ENCODE data around the gene PTPRF.
"Not testable (repeated sequence)": the region's sequence is repeated elsewhere in the genome, so short reads cannot be mapped to it uniquely, and the experiment has no call there.

PTPRF gene

GRCh38 chr1:43493661-43494450 lies 36.8 kb upstream of the PTPRF start:
- H3K27ac ChIP-seq, result no peak overlapping the region
- TF ChIP-seq, protein P1, sequence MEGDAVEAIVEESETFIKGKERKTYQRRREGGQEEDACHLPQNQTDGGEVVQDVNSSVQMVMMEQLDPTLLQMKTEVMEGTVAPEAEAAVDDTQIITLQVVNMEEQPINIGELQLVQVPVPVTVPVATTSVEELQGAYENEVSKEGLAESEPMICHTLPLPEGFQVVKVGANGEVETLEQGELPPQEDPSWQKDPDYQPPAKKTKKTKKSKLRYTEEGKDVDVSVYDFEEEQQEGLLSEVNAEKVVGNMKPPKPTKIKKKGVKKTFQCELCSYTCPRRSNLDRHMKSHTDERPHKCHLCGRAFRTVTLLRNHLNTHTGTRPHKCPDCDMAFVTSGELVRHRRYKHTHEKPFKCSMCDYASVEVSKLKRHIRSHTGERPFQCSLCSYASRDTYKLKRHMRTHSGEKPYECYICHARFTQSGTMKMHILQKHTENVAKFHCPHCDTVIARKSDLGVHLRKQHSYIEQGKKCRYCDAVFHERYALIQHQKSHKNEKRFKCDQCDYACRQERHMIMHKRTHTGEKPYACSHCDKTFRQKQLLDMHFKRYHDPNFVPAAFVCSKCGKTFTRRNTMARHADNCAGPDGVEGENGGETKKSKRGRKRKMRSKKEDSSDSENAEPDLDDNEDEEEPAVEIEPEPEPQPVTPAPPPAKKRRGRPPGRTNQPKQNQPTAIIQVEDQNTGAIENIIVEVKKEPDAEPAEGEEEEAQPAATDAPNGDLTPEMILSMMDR (IDR thresholded peaks at IDR 0.05), result no peak
- no peak for TF ChIP-seq ZFX (IDR thresholded peaks at IDR 0.05; ENCODE audit: borderline replicate concordance)

DNA sequence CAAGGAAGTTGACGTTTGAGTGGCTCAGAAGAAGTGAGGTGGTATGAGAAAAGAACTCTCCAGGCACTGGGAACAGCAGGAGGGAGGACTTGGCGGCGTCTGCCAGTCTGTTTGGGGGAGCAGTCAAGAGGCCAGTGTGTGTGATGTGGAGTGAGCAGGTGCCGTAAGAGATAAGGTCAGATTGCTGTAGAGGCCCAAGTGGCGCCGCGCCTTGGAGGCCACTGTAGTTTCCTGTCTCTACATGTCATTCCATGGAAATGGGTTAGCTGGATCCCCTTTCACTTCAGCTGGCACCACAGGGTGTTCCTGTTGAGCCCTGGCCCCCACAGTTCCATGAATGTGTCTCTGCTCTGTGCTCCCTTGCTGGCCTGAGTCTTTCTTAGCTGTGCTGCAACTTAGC lies 35.5 kb upstream of the PTPRF start:
- TF ChIP-seq, protein P1 (IDR thresholded peaks at IDR 0.05), result no peak
- TF ChIP-seq ZFX (IDR thresholded peaks at IDR 0.05; ENCODE audit: borderline replicate concordance), result no peak

DNA sequence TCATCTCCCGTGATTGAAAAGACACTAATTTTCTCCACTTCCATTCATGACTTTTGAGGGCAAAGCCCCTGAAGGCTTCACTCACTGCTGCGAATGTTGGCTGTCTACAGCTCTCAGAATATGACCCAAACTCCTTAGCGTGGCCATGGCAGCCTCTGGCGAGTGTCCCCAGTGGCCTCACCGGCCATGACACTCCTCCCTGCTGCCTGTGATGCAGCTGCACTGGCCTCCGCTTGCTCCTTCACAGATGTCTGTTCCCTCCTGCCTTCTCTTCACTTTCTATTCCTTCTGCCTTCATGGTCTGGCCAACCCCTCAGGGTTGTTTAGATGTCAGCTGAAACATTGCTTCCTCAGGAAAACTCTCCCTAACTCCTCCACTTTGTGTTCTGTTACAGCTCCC lies 30.8 kb upstream of the PTPRF start:
- no peak overlapping the region for H3K27ac ChIP-seq
- TF ChIP-seq ZFX (IDR thresholded peaks at IDR 0.05; ENCODE audit: borderline replicate concordance), result no peak
- TF ChIP-seq, protein P1 (IDR thresholded peaks at IDR 0.05), result no peak

More for the DNA sequence above, 35.5 kb upstream of the PTPRF start:
- no peak overlapping the region for H3K27ac ChIP-seq

GRCh38 chr1:43501806-43502205 lies 28.9 kb upstream of the PTPRF start:
- not testable (repeated sequence) for H3K27ac ChIP-seq

DNA sequence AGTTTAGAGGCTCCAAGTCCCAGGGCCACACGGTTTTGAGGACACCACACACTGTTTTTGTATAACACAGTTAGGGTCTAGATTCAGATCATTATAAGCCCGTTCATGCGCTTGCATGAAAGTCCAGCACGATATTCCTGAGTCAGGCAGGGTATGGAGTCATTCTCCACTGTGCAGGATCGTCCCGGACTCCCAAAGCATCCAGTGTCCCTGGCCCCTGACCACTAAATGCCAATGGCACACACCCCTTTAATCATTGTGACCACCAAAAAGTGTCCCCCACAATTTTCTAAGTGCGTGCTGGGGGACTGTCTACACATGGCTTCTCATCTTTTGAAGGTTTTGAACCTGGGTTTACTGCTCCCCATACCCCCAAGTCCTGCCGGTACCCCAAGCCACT lies 27.1 kb upstream of the PTPRF start:
- H3K27ac ChIP-seq, result no peak overlapping the region
- no peak for TF ChIP-seq ZFX (IDR thresholded peaks at IDR 0.05; ENCODE audit: borderline replicate concordance)
- TF ChIP-seq, protein P1 (IDR thresholded peaks at IDR 0.05), result no peak

- no peak for TF ChIP-seq ZFX (IDR thresholded peaks at IDR 0.05; ENCODE audit: borderline replicate concordance)
- TF ChIP-seq, protein P1 (IDR thresholded peaks at IDR 0.05), result no peak
- no peak overlapping the region for H3K27ac ChIP-seq
Measured at GRCh38 chr1:43505077-43505780, 25.5 kb upstream of the PTPRF start.

DNA sequence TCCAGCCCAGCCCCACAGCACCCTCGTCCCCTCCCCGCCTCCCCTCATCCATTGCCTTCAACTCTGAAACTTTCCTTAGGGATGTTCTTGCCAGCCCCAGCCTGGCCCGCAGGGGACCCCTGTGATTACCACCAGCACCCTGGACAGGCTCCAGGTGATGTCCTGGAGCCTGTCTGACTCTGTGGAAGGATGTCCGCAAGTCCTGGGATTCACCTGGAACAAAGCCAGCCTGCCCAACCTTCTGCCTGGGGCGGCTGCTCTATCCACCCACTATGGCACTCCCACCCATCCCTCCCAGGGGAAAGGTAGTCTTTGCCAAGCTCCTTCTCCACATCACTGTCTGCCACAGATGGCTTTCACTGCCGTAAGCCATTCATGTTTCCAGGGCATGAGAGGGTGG lies 24.4 kb upstream of the PTPRF start:
- TF ChIP-seq ZFX (IDR thresholded peaks at IDR 0.05; ENCODE audit: borderline replicate concordance), result no peak
- TF ChIP-seq, protein P1 (IDR thresholded peaks at IDR 0.05), result no peak
- H3K27ac ChIP-seq, result no peak overlapping the region

Measured in 22Rv1 (cell line).